GM18951 (cell line): ENCODE results near the gene TBC1D9.

ENCODE experiments used
- POLR2A ChIP-seq: IDR thresholded peaks from 4 replicates; pipeline ENCODE4 v1.6.1; 2011; ENCODE audit warnings: mild to moderate bottlenecking; ENCODE audit not compliant: insufficient read length, insufficient read depth; ENCODE audit errors: extremely low read depth
- in situ Hi-C: fragments of 300-500 bp; cut with MboI; formaldehyde crosslinking; loops from one replicate; pipeline ENCODE4 v1.12.0; 2022; ENCODE audit warnings: low sequenced_read_pairs, mixed read lengths, inconsistent platforms; ENCODE audit not compliant: unreplicated experiment

The TBC1D9 gene

GRCh38 chr4:140611854-140612253 lies 144.3 kb downstream of the TBC1D9 start:
- in situ Hi-C loops: loop anchor here (25.0 kb wide), 1 partner anchor 250 kb away; the partner anchor contains the start of gene SCOC
- TF ChIP-seq POLR2A: no peak

- in situ Hi-C loops: loop anchor here (25.0 kb wide), 1 partner anchor 247 kb away; the partner anchor contains the start of gene SCOC
Observed at GRCh38 chr4:140609548-140610425, 146.4 kb downstream of the TBC1D9 start.

GRCh38 chr4:140607852-140608251 lies 148.3 kb downstream of the TBC1D9 start:
- in situ Hi-C loops: loop anchor here (25.0 kb wide), 1 partner anchor 246 kb away; the partner anchor contains the start of gene SCOC
- TF ChIP-seq POLR2A: no peak

More at GRCh38 chr4:140609548-140610425, 146.4 kb downstream of the TBC1D9 start:
- no peak for TF ChIP-seq POLR2A

GRCh38 chr4:140604544-140604943 lies 151.6 kb downstream of the TBC1D9 start:
- no peak for TF ChIP-seq POLR2A
- in situ Hi-C loops: loop anchor here (25.0 kb wide), 1 partner anchor 242 kb away; the partner anchor contains the start of gene SCOC

GRCh38 chr4:140603286-140603685 lies 152.9 kb downstream of the TBC1D9 start:
- no peak for TF ChIP-seq POLR2A
- in situ Hi-C loops: loop anchor here (25.0 kb wide), 1 partner anchor 241 kb away; the partner anchor contains the start of gene SCOC

- no peak for TF ChIP-seq POLR2A
- in situ Hi-C loops: loop anchor here (25.0 kb wide), 1 partner anchor 240 kb away; the partner anchor contains the start of gene SCOC
Observed at GRCh38 chr4:140602714-140603113, 153.5 kb downstream of the TBC1D9 start.

- in situ Hi-C loops: loop anchor here (25.0 kb wide), 1 partner anchor 238 kb away; the partner anchor contains the start of gene SCOC
- TF ChIP-seq POLR2A: no peak
Observed at GRCh38 chr4:140600408-140600807, 155.8 kb downstream of the TBC1D9 start.

GRCh38 chr4:140595065-140595464 lies 161.1 kb downstream of the TBC1D9 start:
- in situ Hi-C loops: no loop called here

GRCh38 chr4:140584439-140584838 lies 171.7 kb downstream of the TBC1D9 start:
- TF ChIP-seq POLR2A: no peak

More at GRCh38 chr4:140595065-140595464, 161.1 kb downstream of the TBC1D9 start:
- no peak for TF ChIP-seq POLR2A

GRCh38 chr4:140581078-140581477 lies 175.1 kb downstream of the TBC1D9 start:
- in situ Hi-C loops: no loop called here
- TF ChIP-seq POLR2A: no peak

More at GRCh38 chr4:140584439-140584838, 171.7 kb downstream of the TBC1D9 start:
- in situ Hi-C loops: no loop called here

GRCh38 chr4:140579278-140579677 lies 176.9 kb downstream of the TBC1D9 start:
- in situ Hi-C loops: no loop called here
- no peak for TF ChIP-seq POLR2A

GRCh38 chr4:140575489-140575888 lies 180.7 kb downstream of the TBC1D9 start:
- TF ChIP-seq POLR2A: no peak
- in situ Hi-C loops: no loop called here

GRCh38 chr4:140571620-140572019 lies 184.6 kb downstream of the TBC1D9 start:
- in situ Hi-C loops: no loop called here
- no peak for TF ChIP-seq POLR2A
